DMS79 (cell line): ENCODE data around the gene PCDH11X.
"Not testable (repeated sequence)": the region's sequence is repeated elsewhere in the genome, so short reads cannot be mapped to it uniquely, and the experiment has no call there.

Experiments
- DNase-seq: peaks from one replicate; lab custom pipeline; 2025; lab: John Stamatoyannopoulos, UW

The PCDH11X gene, protein sequence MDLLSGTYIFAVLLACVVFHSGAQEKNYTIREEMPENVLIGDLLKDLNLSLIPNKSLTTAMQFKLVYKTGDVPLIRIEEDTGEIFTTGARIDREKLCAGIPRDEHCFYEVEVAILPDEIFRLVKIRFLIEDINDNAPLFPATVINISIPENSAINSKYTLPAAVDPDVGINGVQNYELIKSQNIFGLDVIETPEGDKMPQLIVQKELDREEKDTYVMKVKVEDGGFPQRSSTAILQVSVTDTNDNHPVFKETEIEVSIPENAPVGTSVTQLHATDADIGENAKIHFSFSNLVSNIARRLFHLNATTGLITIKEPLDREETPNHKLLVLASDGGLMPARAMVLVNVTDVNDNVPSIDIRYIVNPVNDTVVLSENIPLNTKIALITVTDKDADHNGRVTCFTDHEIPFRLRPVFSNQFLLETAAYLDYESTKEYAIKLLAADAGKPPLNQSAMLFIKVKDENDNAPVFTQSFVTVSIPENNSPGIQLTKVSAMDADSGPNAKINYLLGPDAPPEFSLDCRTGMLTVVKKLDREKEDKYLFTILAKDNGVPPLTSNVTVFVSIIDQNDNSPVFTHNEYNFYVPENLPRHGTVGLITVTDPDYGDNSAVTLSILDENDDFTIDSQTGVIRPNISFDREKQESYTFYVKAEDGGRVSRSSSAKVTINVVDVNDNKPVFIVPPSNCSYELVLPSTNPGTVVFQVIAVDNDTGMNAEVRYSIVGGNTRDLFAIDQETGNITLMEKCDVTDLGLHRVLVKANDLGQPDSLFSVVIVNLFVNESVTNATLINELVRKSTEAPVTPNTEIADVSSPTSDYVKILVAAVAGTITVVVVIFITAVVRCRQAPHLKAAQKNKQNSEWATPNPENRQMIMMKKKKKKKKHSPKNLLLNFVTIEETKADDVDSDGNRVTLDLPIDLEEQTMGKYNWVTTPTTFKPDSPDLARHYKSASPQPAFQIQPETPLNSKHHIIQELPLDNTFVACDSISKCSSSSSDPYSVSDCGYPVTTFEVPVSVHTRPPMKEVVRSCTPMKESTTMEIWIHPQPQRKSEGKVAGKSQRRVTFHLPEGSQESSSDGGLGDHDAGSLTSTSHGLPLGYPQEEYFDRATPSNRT (N-terminal part only)

DNA sequence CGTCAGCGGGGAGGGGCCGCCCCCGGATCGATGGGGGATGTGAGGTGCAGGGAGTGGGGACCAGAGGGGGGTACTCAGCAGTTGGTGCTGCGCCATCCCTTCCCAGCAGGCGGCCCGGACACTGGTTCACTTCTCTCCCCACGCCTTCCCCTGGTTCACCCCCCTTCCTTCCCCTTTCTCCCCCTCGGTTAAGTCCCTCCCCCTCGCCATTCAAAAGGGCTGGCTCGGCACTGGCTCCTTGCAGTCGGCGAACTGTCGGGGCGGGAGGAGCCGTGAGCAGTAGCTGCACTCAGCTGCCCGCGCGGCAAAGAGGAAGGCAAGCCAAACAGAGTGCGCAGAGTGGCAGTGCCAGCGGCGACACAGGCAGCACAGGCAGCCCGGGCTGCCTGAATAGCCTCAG, at the start of gene PCDH11X:
PCDH11X (plus strand) TSS at position 241 of the 400 bp plus-strand sequence. CDS start 56,130 bp downstream, outside the sequence.
- DNase-seq: not testable (repeated sequence)

DNA sequence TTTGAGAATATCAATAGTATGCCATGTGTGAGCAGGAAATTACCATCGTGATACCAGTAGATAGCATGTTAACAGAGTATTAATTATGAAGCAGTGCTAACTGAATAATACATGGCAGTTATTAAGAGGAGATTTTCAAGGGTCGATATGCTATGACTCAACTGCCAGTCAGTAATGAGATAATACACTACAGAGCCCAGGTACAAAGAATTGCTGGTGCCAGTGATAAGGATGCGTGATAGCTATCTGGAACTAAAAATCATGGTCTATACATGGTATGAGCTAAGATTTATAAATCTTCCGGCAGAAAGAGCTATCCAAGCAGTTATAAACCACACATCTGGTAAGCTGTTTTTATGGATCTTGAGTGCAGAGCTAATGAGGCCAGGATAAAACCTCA, 31.7 kb upstream of the PCDH11X start:
- DNase-seq: not testable (repeated sequence)

DNA sequence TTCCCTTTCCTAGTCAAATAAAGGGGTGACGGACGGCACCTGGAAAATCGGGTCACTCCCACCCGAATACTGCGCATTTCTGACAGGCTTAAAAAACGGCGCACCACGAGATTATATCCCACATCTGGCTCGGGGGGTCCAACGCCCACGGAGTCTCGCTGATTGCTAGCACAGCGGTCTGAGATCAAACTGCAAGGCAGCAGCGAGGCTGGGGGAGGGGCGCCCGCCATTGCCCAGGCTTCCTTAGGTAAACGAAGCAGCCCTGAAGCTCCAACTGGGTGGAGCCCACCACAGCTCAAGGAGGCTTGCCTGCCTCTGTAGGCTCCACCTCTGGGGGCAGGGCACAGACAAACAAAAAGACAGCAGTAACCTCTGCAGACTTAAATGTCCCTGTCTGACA, 26.2 kb upstream of the PCDH11X start:
- DNase-seq: not testable (repeated sequence)

DNA sequence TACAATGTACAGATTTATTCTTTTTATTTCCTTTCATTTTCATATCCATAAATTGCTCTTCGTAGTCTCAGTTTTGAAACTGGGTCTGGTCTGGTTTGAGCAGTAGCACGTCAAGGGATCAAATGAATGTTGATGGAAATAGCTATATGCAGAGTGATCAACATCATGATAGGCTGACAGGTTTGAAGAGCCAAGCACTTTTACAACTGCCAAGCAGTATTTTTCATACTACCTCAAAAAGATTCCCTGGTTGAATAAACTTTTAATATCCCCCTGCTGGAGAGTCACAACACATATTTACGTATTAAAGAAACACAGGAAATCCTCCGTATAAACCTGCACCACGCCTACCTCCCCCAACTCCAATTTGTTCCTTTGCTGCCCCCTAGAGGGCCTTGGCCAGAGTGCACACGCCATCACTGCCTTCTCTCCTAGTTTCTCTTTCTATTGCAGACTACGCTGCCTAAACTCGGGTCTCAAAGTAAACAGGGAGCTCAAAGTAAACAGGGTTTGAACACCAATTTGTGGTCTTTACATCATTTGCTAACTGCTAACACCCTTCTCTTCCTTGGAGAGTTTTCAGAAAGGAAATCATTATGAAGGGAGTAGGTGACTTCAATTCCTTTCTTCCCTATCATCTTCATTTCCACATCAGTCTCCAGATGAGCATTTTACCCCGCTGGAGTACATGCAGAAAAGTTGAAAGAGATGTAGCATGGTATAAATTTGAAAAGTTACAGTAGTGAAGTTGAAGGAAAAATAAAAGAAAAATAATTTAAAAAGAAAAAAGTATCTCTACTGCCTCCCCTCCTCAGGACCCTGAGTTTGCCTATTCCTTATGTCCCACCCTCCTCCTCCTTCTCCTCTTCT, 8.3 kb upstream of the PCDH11X start:
- DNase-seq: not testable (repeated sequence)

DNA sequence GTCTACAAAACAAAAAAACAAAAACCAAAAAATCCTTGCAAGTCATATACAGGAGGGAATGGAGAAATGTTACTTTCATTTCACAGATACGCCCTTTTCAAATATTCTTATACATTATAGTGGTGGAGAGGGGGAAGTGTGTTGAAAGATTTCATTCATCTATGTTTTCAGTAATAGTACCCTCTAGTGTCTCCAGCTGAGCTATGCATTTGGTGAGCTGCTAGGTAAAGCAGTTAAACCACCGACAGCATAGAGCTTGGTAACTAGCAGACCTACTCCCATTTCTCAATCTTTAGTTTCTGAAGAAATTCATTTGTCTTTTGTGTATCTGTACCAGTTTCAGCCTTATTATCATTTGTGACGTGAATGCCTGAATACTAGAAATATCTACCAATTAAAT, 5.2 kb upstream of the PCDH11X start:
- DNase-seq: not testable (repeated sequence)

DNA sequence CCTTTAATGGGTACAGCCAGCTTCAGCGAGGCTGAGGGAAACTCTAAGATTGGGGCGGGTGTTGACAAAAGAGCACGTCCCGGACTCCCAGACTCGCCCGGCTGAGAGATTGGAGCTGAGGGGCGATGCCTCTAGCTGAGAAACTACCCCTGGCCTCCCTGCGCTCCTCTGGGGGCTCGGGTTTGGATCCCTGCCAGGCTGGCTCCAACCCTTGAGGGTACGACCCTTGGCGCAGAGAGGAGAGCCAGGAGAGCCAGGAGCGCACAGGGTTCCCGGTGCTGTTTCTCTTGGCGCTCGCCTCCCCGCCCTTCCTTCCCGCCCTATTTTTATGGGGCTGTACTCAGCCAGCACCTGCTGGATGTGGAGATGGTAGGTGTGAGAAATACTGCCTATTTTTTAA, 833 bp downstream of the PCDH11X start:
- not testable (repeated sequence) for DNase-seq

DNA sequence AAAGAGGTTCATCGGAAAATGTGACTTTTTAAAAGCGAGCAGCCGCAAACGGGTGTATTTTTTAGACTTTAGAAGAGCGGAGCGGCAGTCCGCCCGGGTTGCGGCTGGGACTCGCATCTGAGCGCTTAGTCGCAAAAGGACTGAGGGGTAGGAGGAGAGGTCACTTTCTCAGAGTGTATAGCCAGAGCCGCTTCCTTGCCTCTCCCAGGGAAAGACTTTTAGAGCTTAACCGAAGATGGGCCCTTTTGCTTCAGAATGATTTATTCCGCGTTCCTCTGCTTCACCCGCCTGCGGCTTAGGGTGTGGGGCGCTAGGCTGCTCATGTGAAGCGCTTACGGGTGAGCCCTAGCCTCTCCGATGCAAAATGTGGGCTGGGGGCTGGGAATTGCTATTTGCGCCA, 1.5 kb downstream of the PCDH11X start:
- DNase-seq: not testable (repeated sequence)

DNA sequence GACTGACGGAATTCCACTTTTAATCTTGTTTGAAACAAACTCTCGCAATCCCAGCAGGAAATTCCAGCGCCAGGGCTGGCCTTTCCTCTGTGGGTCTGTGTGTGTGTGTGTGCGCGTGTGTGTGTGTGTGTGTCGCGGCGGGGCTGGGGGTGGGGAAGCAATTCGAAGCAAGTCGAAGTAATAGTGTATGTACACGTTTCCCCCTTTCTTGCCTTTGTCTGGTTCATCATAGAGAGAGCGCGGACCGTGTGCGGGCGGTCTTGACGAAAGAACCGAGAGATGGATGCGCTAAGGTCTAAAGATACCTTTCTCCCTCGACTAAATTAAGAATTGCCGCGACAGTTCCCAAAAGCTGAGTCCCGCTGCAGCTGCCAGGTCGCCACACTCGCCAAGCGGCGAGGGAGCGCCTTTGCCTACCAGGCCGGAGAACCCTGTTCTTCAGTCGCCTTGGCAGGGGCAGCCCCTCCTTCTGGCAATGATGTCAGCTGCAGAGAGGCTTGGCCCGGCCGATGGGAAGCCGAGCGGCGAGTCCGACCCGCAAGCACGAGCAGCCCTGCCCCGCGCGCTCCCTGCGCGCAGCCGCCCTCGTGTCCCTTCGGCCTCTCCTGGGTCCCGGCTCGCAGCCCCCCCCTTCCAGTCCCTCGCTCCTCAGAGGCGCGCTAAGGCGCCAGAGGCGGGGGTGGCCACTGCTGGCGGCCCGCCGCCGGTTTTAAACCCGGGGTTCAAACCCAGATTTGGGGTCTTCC, 2.6 kb downstream of the PCDH11X start:
- DNase-seq: not testable (repeated sequence)

DNA sequence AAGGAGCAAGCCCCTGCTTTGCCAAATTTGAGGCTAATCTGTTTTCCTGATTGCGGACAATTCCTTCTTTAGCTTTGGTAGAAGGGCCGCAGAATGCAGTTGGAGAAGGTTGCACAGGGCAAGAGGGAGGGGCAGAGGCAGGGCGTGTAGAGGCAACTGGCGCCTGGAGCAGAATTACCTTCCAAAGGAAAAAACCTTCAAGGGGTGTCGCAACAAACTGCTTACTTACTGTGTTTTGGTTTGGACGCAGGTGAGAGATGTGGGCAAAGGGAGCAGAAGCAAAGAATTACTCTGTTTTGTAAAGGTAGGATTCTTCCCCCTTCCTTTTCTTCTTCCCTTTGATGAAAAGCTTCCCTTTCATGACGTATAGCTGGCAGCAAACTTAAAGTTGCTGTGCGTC, 3.6 kb downstream of the PCDH11X start:
- DNase-seq: not testable (repeated sequence)

DNA sequence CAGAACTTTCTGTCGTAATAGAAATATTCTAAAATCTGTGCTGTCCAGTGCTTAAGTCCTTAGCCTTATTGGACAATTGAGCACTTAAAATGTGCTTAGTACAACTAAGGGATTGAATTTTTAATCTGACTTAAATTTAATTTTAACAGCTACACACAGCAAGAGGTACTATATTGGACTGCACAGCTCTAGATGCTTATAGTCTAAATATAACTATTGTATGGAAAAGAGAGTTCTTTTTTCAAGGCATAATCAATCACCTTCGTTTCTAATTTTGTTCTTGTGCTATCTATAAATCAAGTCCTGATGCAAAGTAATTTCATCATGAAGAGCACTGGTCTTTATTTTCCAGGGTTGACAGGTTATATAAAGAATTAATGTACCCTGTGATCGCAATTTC, 38.4 kb downstream of the PCDH11X start:
- not testable (repeated sequence) for DNase-seq

DNA sequence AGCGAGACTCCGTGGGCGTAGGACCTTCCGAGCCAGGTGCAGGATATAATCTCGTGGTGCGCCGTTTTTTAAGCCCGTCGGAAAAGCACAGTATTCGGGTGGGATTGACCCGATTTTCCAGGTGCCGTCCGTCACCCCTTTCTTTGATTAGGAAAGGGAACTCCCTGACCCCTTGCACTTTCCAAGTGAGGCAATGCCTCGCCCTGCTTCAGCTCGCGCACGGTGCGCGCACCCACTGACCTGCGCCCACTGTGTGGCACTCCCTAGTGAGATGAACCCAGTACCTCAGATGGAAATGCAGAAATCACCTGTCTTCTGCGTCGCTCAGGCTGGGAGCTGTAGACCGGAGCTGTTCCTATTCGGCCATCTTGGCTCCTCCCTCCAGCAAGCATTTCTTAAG, 46.1 kb downstream of the PCDH11X start:
- not testable (repeated sequence) for DNase-seq
